Panc1 (cell line): ENCODE results near the gene WDR33.

ENCODE experiments used
- CTCF ChIP-seq: fragments of 450-650 bp; IDR thresholded peaks from 2 replicates; pipeline ENCODE4 v1.5.1; 2017; ENCODE audit warnings: mild to moderate bottlenecking
- REST ChIP-seq, 2 experiments: IDR thresholded peaks; 2 replicates each; pipeline ENCODE4 v1.6.1; 2011 to 2012; ENCODE audit warnings: low read depth in 2 of 2, control low read depth in 1 of 2, low read length in 1 of 2, mild to moderate bottlenecking in 1 of 2, moderate library complexity in 1 of 2; ENCODE audit not compliant: insufficient read depth in 1 of 2

GRCh38 chr2:127664065-127664894 lies 146.7 kb downstream of the WDR33 start:
- TF ChIP-seq REST (IDR thresholded peaks at IDR 0.05; ENCODE audit: insufficient read depth in 1 of 2, low read depth in 2 of 2, low read length in 1 of 2) (no peak), CTCF (no peak)
